Inflammatory macrophage (primary cell): ENCODE measurements around the gene RBM3.

Source experiments
- DNase-seq, 2 donors: peaks; one replicate each; pipeline ENCODE4 v3.0.0-alpha.2; 2020 to 2022

Gene RBM3

GRCh38 chrX:48626401-48627298, 52.4 kb downstream of the RBM3 start:
- DNase-seq, result no peak
